GM12865 (cell line): ENCODE results near the gene DYNLL1.
A peak's percentile ranks its signal among the peaks of the same experiment; 100 is the strongest.
"Not testable (repeated sequence)": the region's sequence is repeated elsewhere in the genome, so short reads cannot be mapped to it uniquely, and the experiment has no call there.

Source experiments
- DNase-seq: peaks from one replicate; pipeline ENCODE4 v3.0.0; 2010; ENCODE audit warnings: low read depth
- H3K4me3 ChIP-seq: 2 replicates; pipeline ENCODE4 v1.5.1; 2011; ENCODE audit warnings: mild to moderate bottlenecking, low read depth, low read length, control low read depth
- TF ChIP-seq, protein P1 (sequence below): IDR thresholded peaks from 2 replicates; pipeline ENCODE4 v1.5.1; 2011; ENCODE audit warnings: low read length, control low read depth, low read depth, inconsistent platforms; ENCODE audit not compliant: insufficient read depth; ENCODE audit errors: missing control alignments

DYNLL1 gene

GRCh38 chr12:120495731-120496412, at the start of gene DYNLL1:
TSS of gene DYNLL1 (plus strand) at chr12:120496113. CDS start at chr12:120496422, 309 bp downstream.
- peak; percentile 98 for DNase-seq
- TF ChIP-seq, protein P1, sequence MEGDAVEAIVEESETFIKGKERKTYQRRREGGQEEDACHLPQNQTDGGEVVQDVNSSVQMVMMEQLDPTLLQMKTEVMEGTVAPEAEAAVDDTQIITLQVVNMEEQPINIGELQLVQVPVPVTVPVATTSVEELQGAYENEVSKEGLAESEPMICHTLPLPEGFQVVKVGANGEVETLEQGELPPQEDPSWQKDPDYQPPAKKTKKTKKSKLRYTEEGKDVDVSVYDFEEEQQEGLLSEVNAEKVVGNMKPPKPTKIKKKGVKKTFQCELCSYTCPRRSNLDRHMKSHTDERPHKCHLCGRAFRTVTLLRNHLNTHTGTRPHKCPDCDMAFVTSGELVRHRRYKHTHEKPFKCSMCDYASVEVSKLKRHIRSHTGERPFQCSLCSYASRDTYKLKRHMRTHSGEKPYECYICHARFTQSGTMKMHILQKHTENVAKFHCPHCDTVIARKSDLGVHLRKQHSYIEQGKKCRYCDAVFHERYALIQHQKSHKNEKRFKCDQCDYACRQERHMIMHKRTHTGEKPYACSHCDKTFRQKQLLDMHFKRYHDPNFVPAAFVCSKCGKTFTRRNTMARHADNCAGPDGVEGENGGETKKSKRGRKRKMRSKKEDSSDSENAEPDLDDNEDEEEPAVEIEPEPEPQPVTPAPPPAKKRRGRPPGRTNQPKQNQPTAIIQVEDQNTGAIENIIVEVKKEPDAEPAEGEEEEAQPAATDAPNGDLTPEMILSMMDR, result no peak
- H3K4me3 ChIP-seq, result peak within 1 kb of the TSS; percentile 90

DNA sequence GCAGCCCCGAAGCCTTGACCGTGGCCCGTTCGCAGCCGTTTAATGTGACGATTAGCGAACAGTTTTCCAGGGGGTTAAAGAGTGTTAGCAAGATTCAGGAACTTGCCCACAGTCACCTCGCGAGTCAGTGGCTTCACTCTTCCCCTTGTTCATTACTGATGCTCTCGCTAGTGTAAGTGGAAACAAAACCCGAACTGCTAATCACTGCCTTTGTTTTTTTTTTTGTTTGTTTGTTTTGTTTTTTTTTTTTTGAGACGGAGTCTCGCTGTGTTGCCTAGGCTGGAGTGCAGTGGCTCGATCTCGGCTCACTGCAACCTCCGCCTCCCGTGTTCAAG, 49.1 kb upstream of the DYNLL1 start:
- peak overlapping the region; percentile 94 for H3K4me3 ChIP-seq
- not testable (repeated sequence) for DNase-seq

DNA sequence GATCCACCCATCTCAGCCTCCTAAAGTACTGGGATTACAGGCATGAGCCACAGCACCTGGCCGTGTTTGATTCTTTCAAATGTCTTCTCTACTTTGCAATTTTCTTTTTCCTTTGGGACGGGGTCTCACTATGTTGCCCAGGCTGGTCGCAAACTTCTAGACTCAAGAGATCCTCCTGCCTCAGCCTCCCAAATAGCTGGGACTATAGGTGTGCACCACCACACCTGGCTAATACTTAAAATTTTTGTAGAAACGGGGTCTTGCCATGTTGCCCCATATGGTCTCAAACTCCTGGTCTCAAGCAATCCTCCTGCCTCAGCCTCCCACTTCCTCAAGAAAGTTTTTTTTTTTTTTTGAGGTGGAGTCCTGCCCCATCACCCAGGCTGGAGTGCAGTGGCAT, 47.9 kb upstream of the DYNLL1 start:
- H3K4me3 ChIP-seq, result no peak overlapping the region

GRCh38 chr12:120452524-120452923, 43.4 kb upstream of the DYNLL1 start:
- not testable (repeated sequence) for H3K4me3 ChIP-seq

More for the DNA sequence above, 47.9 kb upstream of the DYNLL1 start:
- no peak for DNase-seq
- TF ChIP-seq, protein P1, result no peak

DNA sequence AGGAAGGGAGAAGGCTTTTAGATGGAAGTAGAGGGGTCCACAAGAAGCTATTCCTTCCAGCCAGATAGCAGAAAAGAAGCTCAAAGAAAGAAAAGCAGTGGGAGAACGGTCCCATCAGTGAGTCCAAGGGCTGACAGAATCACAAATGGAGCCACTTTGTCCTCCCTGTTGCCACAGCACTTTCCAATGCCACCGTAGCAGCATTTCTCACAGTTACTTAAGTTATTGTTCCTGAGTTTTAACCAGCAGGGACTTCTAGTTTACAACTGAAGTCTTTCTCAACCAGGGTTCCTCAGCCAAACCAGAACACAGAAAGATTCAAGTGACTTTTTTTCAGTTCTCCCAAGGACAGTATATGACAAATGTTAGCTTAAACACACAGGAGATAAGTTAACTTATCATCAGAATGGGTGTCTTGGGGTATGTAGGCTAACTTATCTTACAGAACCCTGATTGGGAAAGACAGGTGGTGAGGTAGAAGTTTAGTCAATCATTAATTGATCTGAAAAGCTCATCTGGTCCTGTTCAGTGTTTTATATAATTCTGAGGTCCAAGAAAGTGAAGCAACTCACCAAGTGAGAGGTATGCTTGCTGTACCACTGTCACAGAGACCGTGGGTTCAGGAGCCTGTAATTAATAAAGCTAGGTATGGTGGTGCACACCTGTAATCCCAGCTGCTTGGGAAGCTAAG, 42.7 kb upstream of the DYNLL1 start:
- no peak overlapping the region for H3K4me3 ChIP-seq
- TF ChIP-seq, protein P1, result no peak
- DNase-seq, result no peak

More at GRCh38 chr12:120452524-120452923, 43.4 kb upstream of the DYNLL1 start:
- not testable (repeated sequence) for DNase-seq

- no peak overlapping the region for H3K4me3 ChIP-seq
- DNase-seq, result peak; percentile 52
- TF ChIP-seq, protein P1, result peak; percentile 65
Observed at GRCh38 chr12:120453977-120454376, 41.9 kb upstream of the DYNLL1 start.

- DNase-seq, result no peak
- no peak overlapping the region for H3K4me3 ChIP-seq
- TF ChIP-seq, protein P1, result no peak
Observed at GRCh38 chr12:120455302-120455701, 40.6 kb upstream of the DYNLL1 start.

GRCh38 chr12:120457133-120457532, 38.8 kb upstream of the DYNLL1 start:
- TF ChIP-seq, protein P1, result peak; percentile 38
- DNase-seq, result peak; percentile 45

More at GRCh38 chr12:120457133-120457532, 38.8 kb upstream of the DYNLL1 start:
- no peak overlapping the region for H3K4me3 ChIP-seq
